Activated CD4-positive, alpha-beta T cell treated with anti-CD3 and anti-CD28 coated beads for 1 hour (primary cell): ENCODE results near the gene FAP.

Experiments used
- DNase-seq: peaks from one replicate; pipeline ENCODE4 v3.0.0-alpha.2; 2020

Gene FAP

DNA sequence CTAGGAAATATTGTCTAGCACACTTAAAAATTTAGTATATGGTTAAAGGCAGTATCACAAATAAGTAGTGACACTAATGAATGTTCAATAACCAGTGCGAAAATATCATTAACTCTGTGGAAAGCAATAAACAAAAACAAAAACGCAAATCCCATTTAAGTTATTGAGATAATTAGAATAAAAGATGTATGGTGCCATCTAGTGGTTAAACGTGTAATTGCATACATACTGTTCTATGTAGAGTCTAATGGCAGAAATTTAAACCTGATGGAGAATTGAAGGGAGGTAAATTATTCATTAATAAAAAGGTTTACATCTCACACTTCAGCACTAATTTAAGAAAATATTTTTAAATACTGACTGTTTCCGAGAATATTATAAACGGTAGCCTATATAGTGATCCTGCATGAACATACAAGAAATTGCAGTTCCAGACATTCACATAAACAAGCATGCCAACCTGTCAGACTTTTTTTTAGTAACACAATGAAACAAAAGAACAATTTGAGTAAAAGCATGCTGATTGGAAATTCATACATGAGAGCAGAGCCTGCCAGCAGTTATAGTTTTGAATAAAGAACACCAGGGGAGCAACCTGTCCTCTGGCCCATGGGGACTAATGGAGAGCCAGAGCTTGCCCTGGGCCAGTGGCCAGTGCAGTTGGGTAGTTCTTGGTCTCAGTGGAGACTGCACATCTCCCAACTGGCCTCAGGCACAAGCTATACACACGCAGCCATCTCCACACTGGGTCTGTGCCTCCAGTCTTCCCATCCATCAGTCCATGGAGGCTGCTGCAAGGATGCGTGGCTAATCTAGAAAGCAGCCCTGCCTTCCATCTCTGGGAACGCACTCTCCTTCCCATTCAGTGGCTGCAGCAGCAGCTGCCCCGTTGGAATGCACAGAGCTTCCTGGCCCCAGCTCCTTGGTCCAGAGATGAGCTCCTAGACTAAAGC, 119.2 kb downstream of the FAP start:
- no peak for DNase-seq
